Common myeloid progenitor, CD34-positive (primary cell): ENCODE data around the gene ARAF.

Experiments
- CTCF ChIA-PET: fragments of 350-600 bp; sonication (Branson Sonifier 250); formaldehyde crosslinking; loops from one replicate; lab custom pipeline; 2021; ENCODE audit warnings: antibody characterized with exemption; lab: Charles Lee
- POLR2A ChIA-PET: fragments of 350-600 bp; sonication (Branson Sonifier 250); formaldehyde crosslinking; loops from one replicate; lab custom pipeline; 2021; ENCODE audit warnings: antibody characterized with exemption; lab: Charles Lee
- DNase-seq, 3 donors: peaks; one replicate each; pipeline versions ENCODE4 v3.0.0 to v3.0.0-alpha.2; 2013
- H3K27ac ChIP-seq, 2 experiments: 1 replicate in 1 of 2; 2 replicates in 1 of 2; pipeline ENCODE4 v1.7.0; 2013; ENCODE audit warnings: inconsistent platforms in 2 of 2, low read length in 2 of 2, mild to moderate bottlenecking in 2 of 2, low read depth in 1 of 2, moderate library complexity in 1 of 2; ENCODE audit not compliant: severe bottlenecking in 2 of 2, insufficient read depth in 1 of 2, poor library complexity in 1 of 2
- H3K27me3 ChIP-seq, 5 experiments: replicated peaks in 2 of 5; 1 replicate in 3 of 5; 2 replicates in 2 of 5; pipeline versions ENCODE4 v1.6.1 to v1.7.0; 2013; ENCODE audit warnings: low read length in 4 of 5, mild to moderate bottlenecking in 2 of 5, moderate library complexity in 2 of 5, inconsistent platforms in 1 of 5; ENCODE audit not compliant: insufficient read depth in 5 of 5, control insufficient read depth in 4 of 5
- H3K36me3 ChIP-seq, 4 experiments: 1 replicate in 2 of 4; 2 replicates in 2 of 4; pipeline versions ENCODE4 v1.6.1 to v1.7.0; 2013; ENCODE audit warnings: low read length in 3 of 4, control low read depth in 1 of 4, mild to moderate bottlenecking in 1 of 4; ENCODE audit not compliant: control insufficient read depth in 4 of 4, insufficient read depth in 4 of 4
- H3K4me1 ChIP-seq, 4 experiments: 1 replicate in 3 of 4; 2 replicates in 1 of 4; pipeline versions ENCODE4 v1.6.1 to v1.7.1; 2013; ENCODE audit warnings: low read length in 3 of 4, mild to moderate bottlenecking in 3 of 4, control low read depth in 1 of 4, inconsistent platforms in 1 of 4, moderate library complexity in 1 of 4; ENCODE audit not compliant: control insufficient read depth in 4 of 4, insufficient read depth in 4 of 4; ENCODE audit errors: control extremely low read depth in 1 of 4
- H3K4me3 ChIP-seq, 7 experiments: 1 replicate in 4 of 7; 2 replicates in 3 of 7; pipeline versions ENCODE4 v1.5.1 to v1.7.0; 2013; ENCODE audit warnings: mild to moderate bottlenecking in 7 of 7, low read length in 6 of 7, moderate library complexity in 6 of 7, inconsistent platforms in 2 of 7, low read depth in 2 of 7, control low read depth in 1 of 7; ENCODE audit not compliant: insufficient read depth in 4 of 7, control insufficient read depth in 1 of 7; ENCODE audit errors: extremely low read depth in 1 of 7
- H3K9me3 ChIP-seq, 5 experiments: 1 replicate in 4 of 5; 2 replicates in 1 of 5; pipeline versions ENCODE4 v1.6.1 to v1.7.1; 2013; ENCODE audit warnings: low read length in 4 of 5, mild to moderate bottlenecking in 2 of 5, inconsistent platforms in 1 of 5, low read depth in 1 of 5, moderate library complexity in 1 of 5; ENCODE audit not compliant: control insufficient read depth in 4 of 5, insufficient read depth in 2 of 5; ENCODE audit errors: control extremely low read depth in 1 of 5
- WGBS: methylation state at CpG from one replicate; pipeline ENCODE4 v1.1.5; 2013; ENCODE audit not compliant: insufficient coverage; 5-methylcytosine and 5-hydroxymethylcytosine counted together

ARAF gene

GRCh38 chrX:47556045-47556623 lies 4.9 kb upstream of the ARAF start:
- peaks cover 0 to 3% (median 0%) of the 10 kb centered on the region in 5 experiments for H3K9me3 ChIP-seq
- ChIA-PET POLR2A (no interaction called here), CTCF (interaction anchor here (1.0 to 1.4 kb wide), 2 partner anchors 15 to 30 kb away, joined by 4 read pairs; no protein-coding TSS in a partner anchor)
- no peaks in the 10 kb centered on the region for H3K27me3 ChIP-seq
- peaks cover 0 to 12% (median 6%) of the 10 kb centered on the region in 4 experiments for H3K4me1 ChIP-seq
- DNase-seq: peak; percentile 90 to 96 (median 95)
- peak overlapping the region in 1 of 2 experiments; percentile 66 for H3K27ac ChIP-seq
- peak overlapping the region; percentile 44 to 79 (median 57) for H3K4me3 ChIP-seq
- no peaks in the 10 kb centered on the region for H3K36me3 ChIP-seq
- WGBS: 29% methylated on average over 19 of the region's 20 CpGs

- POLR2A ChIA-PET: no interaction called here
- Histone ChIP-seq H3K4me1 (peaks cover 0 to 24% (median 14%) of the 10 kb centered on the region in 4 experiments), H3K4me3 (no peak overlapping the region), H3K27me3 (no peaks in the 10 kb centered on the region), H3K27ac (no peak overlapping the region), H3K36me3 (peaks cover 0 to 8% (median 3%) of the 10 kb centered on the region in 4 experiments), H3K9me3 (peaks cover 0 to 3% (median 0%) of the 10 kb centered on the region in 5 experiments)
- 83% methylated on average over 2 of the region's 3 CpGs for WGBS
- CTCF ChIA-PET: interaction anchor here (0.6 to 0.9 kb wide), 2 partner anchors 61 to 234 kb away, joined by 3 read pairs; no protein-coding TSS in a partner anchor
- DNase-seq: no peak
Observed at GRCh38 chrX:47558436-47558835, 2.6 kb upstream of the ARAF start.

- 46% methylated on average over 13 of the region's 15 CpGs for WGBS
- H3K27me3 ChIP-seq: no peaks in the 10 kb centered on the region
- DNase-seq: no peak
- peak overlapping the region; percentile 45 to 86 (median 69) for H3K4me3 ChIP-seq
- POLR2A ChIA-PET: interaction anchor here (0.9 kb wide), 1 partner anchor 15 kb away, joined by 5 read pairs; no protein-coding TSS in a partner anchor
- CTCF ChIA-PET: interaction anchor here (0.5 to 2.1 kb wide), 2 partner anchors 23 to 68 kb away, joined by 3 to 5 read pairs; no protein-coding TSS in a partner anchor
- peaks cover 0 to 3% (median 0%) of the 10 kb centered on the region in 5 experiments for H3K9me3 ChIP-seq
- H3K4me1 ChIP-seq: peaks cover 0 to 24% (median 16%) of the 10 kb centered on the region in 4 experiments
- peak overlapping the region; percentile 69 to 93 for H3K27ac ChIP-seq
- peaks cover 0 to 26% (median 11%) of the 10 kb centered on the region in 4 experiments for H3K36me3 ChIP-seq
Observed at GRCh38 chrX:47560179-47560933, 649 bp upstream of the ARAF start.

- Histone ChIP-seq H3K9me3 (peaks cover 0 to 3% (median 0%) of the 10 kb centered on the region in 5 experiments), H3K36me3 (peaks cover 0 to 36% (median 11%) of the 10 kb centered on the region in 4 experiments), H3K27ac (peak overlapping the region; percentile 90 to 93), H3K4me1 (peaks cover 0 to 23% (median 15%) of the 10 kb centered on the region in 4 experiments), H3K4me3 (peak overlapping the region; percentile 45 to 86 (median 75)), H3K27me3 (peaks cover 0 to under 1% (median 0%) of the 10 kb centered on the region in 5 experiments)
- WGBS: 50% methylated on average over 8 of the region's 9 CpGs
- POLR2A ChIA-PET: interaction anchor here (0.9 kb wide), 1 partner anchor 16 kb away, joined by 5 read pairs; no protein-coding TSS in a partner anchor
- CTCF ChIA-PET: interaction anchor here (1.3 to 2.1 kb wide), 3 partner anchors 67 to 86 kb away, joined by 3 to 5 read pairs (median 4); no protein-coding TSS in a partner anchor
- no peak for DNase-seq
Observed at GRCh38 chrX:47561659-47562151, 700 bp downstream of the ARAF start.

- ChIA-PET CTCF (interaction anchor here (1.0 to 2.1 kb wide), 4 partner anchors 66 to 85 kb away, joined by 3 to 5 read pairs (median 4); no protein-coding TSS in a partner anchor), POLR2A (no interaction called here)
- H3K9me3 ChIP-seq: peaks cover 0 to 3% (median 0%) of the 10 kb centered on the region in 5 experiments
- DNase-seq: peak; percentile 42 to 67 (median 59)
- H3K4me3 ChIP-seq: no peak overlapping the region
- no peak overlapping the region for H3K27ac ChIP-seq
- H3K27me3 ChIP-seq: peaks cover 0 to 3% (median 0%) of the 10 kb centered on the region in 5 experiments
- WGBS: 78% methylated on average over 11 of the region's 13 CpGs
- H3K4me1 ChIP-seq: peaks cover 0 to 21% (median 14%) of the 10 kb centered on the region in 4 experiments
- peaks cover 0 to 46% (median 19%) of the 10 kb centered on the region in 4 experiments for H3K36me3 ChIP-seq
Observed at GRCh38 chrX:47562615-47563243, 1.7 kb downstream of the ARAF start.

GRCh38 chrX:47563801-47564315 lies 2.9 kb downstream of the ARAF start:
- Histone ChIP-seq H3K4me1 (peaks cover 0 to 21% (median 14%) of the 10 kb centered on the region in 4 experiments), H3K27ac (no peak overlapping the region)

More at GRCh38 chrX:47563801-47564315, 2.9 kb downstream of the ARAF start:
- H3K36me3 ChIP-seq: peaks cover 0 to 56% (median 25%) of the 10 kb centered on the region in 4 experiments
- H3K27me3 ChIP-seq: peaks cover 0 to 3% (median 0%) of the 10 kb centered on the region in 5 experiments
- ChIA-PET POLR2A (no interaction called here), CTCF (interaction anchor here (0.7 to 1.2 kb wide), 3 partner anchors 62 to 79 kb away, joined by 3 to 4 read pairs (median 3); no protein-coding TSS in a partner anchor)
- DNase-seq: no peak
- 75% methylated on average over 4 of the region's 8 CpGs for whole genome bisulfite sequencing
- no peak overlapping the region for H3K4me3 ChIP-seq
- peaks cover 0 to 3% (median 0%) of the 10 kb centered on the region in 5 experiments for H3K9me3 ChIP-seq
